Measurements from ENCODE around the gene SLC6A20.

DNA sequence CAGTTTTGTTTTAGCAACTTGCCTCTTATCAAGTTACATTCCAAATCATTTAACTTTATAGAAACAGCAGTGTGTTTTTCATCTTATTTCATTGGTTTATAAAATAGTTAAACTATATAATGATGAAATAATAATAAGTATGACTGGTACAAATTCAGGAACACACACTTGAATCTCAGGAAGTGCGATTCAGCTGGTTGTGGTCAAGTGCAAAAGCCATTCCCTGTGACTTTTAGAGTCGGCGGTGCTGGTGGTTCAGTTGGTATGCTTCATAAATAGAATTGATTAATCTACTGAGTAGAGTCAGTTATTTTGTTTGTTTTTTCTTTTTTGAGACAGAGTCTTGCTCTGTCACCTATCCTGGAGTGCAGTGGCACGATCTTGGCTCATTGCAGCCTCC, 84.4 kb downstream of the SLC6A20 start:
- TF ChIP-seq HDGF (IDR thresholded peaks at IDR 0.05; ENCODE audit: borderline replicate concordance) (no peak), ARNT (IDR thresholded peaks at IDR 0.05) (no peak), FOXK2 (IDR thresholded peaks at IDR 0.05) (no peak), SP1 (IDR thresholded peaks at IDR 0.05) (no peak)
